Heart left ventricle (tissue), 13 donors: ENCODE measurements around the gene ADCY5.

ENCODE experiments used
- CTCF ChIP-seq, 12 donors: fragments of 200-600 bp; sonication (generic) in 4 of 12; IDR thresholded peaks; one replicate each; pipeline versions ENCODE4 v1.5.0 to v1.8.0; 2018 to 2022; ENCODE audit warnings: antibody characterized with exemption in 12 of 12, mild to moderate bottlenecking in 5 of 12
- POLR2A ChIP-seq, 2 donors: fragments of 450-650 bp; IDR thresholded peaks; one replicate each; pipeline ENCODE4 v1.6.1; 2017; ENCODE audit warnings: antibody characterized with exemption in 2 of 2, mild to moderate bottlenecking in 2 of 2, moderate library complexity in 2 of 2
- donor health status: ischemic (EF 13 %, LVEDD 7.1; RV severe dilation, severe dysfunction).
- donor health status: DM: no; HTN: yes; CAD: no.
- donor health status: DM: no; HTN: no; CAD: no.
- donor health status: ischemic (EF 25% LVEDD 6.9; RV normal size, moderate dysfunction).
- donor health status: ischemic (EF 25% LVEDD 5.7; RV mildly dilated, moderate dysfunction).
- donor health status: ischemic (EF 35%, LVEDD 5.7; RV mildly dilated, moderate dysfunction).
- donor health status: nonischemic (EF 11% LVEDD 7.7; RV severe dilation, severe dysfunction).
- donor health status: DM: yes; HTN: yes; CAD: no.
- donor health status: PGD.
- donor health status: ischemic (EF 29% LVEDD 5.4; RV normal size, mild dysfunction).
- donor health status: nonischemic (EF 23%, LVEDD 6.1; RV moderate dilation, normal function).

GRCh38 chr3:123277106-123277505 lies 171.8 kb downstream of the ADCY5 start:
- no peak for TF ChIP-seq POLR2A (IDR thresholded peaks at IDR 0.05)
- no peak for TF ChIP-seq CTCF (IDR thresholded peaks at IDR 0.05)
